Trophoblast cell (in vitro differentiated cells and primary cell): ENCODE results near the gene TNFRSF21. TPM values are rescaled to one million over a fixed set of nuclear protein-coding genes. Genes with fewer than 3 reads are reported as not detected.

Experiments used
- DNase-seq, 2 donors: peaks; one replicate each; pipeline ENCODE4 v3.0.0-alpha.2; 2016
- H2AFZ ChIP-seq: 2 replicates; pipeline ENCODE4 v1.6.1; 2013; ENCODE audit warnings: low read length, moderate library complexity, mild to moderate bottlenecking; ENCODE audit not compliant: insufficient read depth, poor library complexity
- H2AK5ac ChIP-seq: 2 replicates; pipeline ENCODE4 v1.6.1; 2013; ENCODE audit warnings: mild to moderate bottlenecking, low read length
- H2BK120ac ChIP-seq: 2 replicates; pipeline ENCODE4 v1.6.1; 2013; ENCODE audit warnings: low read length, mild to moderate bottlenecking, moderate library complexity; ENCODE audit not compliant: insufficient read depth, poor library complexity
- H2BK12ac ChIP-seq: 2 replicates; pipeline ENCODE4 v1.6.1; 2013; ENCODE audit warnings: mild to moderate bottlenecking, low read length, moderate library complexity
- H2BK5ac ChIP-seq: 2 replicates; pipeline ENCODE4 v1.6.1; 2013; ENCODE audit warnings: low read length, low read depth, moderate library complexity, mild to moderate bottlenecking; ENCODE audit not compliant: poor library complexity
- H3K14ac ChIP-seq: 2 replicates; pipeline ENCODE4 v1.6.1; 2013; ENCODE audit warnings: mild to moderate bottlenecking, low read length
- H3K18ac ChIP-seq: 2 replicates; pipeline ENCODE4 v1.6.1; 2013; ENCODE audit warnings: mild to moderate bottlenecking, low read length
- H3K23ac ChIP-seq: 2 replicates; pipeline ENCODE4 v1.6.1; 2013; ENCODE audit warnings: low read length
- H3K27ac ChIP-seq: 2 replicates; pipeline ENCODE4 v1.5.1; 2013; ENCODE audit warnings: low read depth, mild to moderate bottlenecking, inconsistent platforms, low read length, moderate library complexity
- H3K27me3 ChIP-seq: 2 replicates; pipeline ENCODE4 v1.6.1; 2013; ENCODE audit warnings: inconsistent platforms, mild to moderate bottlenecking, low read length, moderate library complexity; ENCODE audit not compliant: insufficient read depth
- H3K36me3 ChIP-seq, 2 experiments: 1 replicate in 1 of 2; 2 replicates in 1 of 2; pipeline ENCODE4 v1.6.1; 2013; ENCODE audit warnings: low read length in 2 of 2, mild to moderate bottlenecking in 2 of 2, moderate library complexity in 1 of 2; ENCODE audit not compliant: insufficient read depth in 2 of 2, control insufficient read depth in 1 of 2
- H3K4ac ChIP-seq: 2 replicates; pipeline ENCODE4 v1.6.1; 2013; ENCODE audit warnings: low read depth, mild to moderate bottlenecking, low read length, moderate library complexity
- H3K4me1 ChIP-seq, 2 experiments: 1 replicate in 1 of 2; 2 replicates in 1 of 2; pipeline ENCODE4 v1.6.1; 2013; ENCODE audit warnings: low read length in 2 of 2, mild to moderate bottlenecking in 2 of 2, moderate library complexity in 1 of 2; ENCODE audit not compliant: insufficient read depth in 2 of 2, control insufficient read depth in 1 of 2
- H3K4me2 ChIP-seq: 2 replicates; pipeline ENCODE4 v1.6.1; 2013; ENCODE audit warnings: inconsistent platforms, mild to moderate bottlenecking, low read length, moderate library complexity
- H3K4me3 ChIP-seq: 2 replicates; pipeline ENCODE4 v1.5.1; 2013; ENCODE audit warnings: mild to moderate bottlenecking, low read depth, low read length, inconsistent platforms
- H3K79me1 ChIP-seq: one replicate; pipeline ENCODE4 v1.6.1; 2013; ENCODE audit warnings: low read length
- H3K79me2 ChIP-seq: 2 replicates; pipeline ENCODE4 v1.6.1; 2013; ENCODE audit warnings: low read length, mild to moderate bottlenecking; ENCODE audit not compliant: control insufficient read depth, insufficient read depth, poor library complexity
- H3K9ac ChIP-seq: 2 replicates; pipeline ENCODE4 v1.6.1; 2013; ENCODE audit warnings: mild to moderate bottlenecking, low read length
- H3K9me3 ChIP-seq: 2 replicates; pipeline ENCODE4 v1.6.1; 2013; ENCODE audit warnings: low read depth, mild to moderate bottlenecking, control low read depth, inconsistent platforms, low read length; ENCODE audit not compliant: insufficient read depth
- H4K12ac ChIP-seq: 2 replicates; pipeline ENCODE4 v1.6.1; 2013; ENCODE audit warnings: low read depth, mild to moderate bottlenecking, low read length, moderate library complexity
- H4K8ac ChIP-seq: 2 replicates; pipeline ENCODE4 v1.6.1; 2013; ENCODE audit warnings: low read depth, mild to moderate bottlenecking, low read length, moderate library complexity
- H4K91ac ChIP-seq: one replicate; pipeline ENCODE4 v1.6.1; 2013; ENCODE audit warnings: low read depth, mild to moderate bottlenecking, low read length, moderate library complexity
- WGBS: extraction: QIAGEN DNeasy Blood & Tissue Kit; methylation state at CpG from one replicate; pipeline ENCODE4 v1.1.7; 2013; ENCODE audit warnings: missing lambda C conversion rate; ENCODE audit not compliant: insufficient read length, insufficient coverage; ENCODE audit errors: extremely low coverage; 5-methylcytosine and 5-hydroxymethylcytosine counted together
- polyA plus RNA-seq: library from polyadenylated mRNA; stranded (reverse); fragments of 200-250 nt; gene quantifications from 2 replicates; pipeline ENCODE4 v1.2.3, GENCODE V29; 2013

The TNFRSF21 gene, protein sequence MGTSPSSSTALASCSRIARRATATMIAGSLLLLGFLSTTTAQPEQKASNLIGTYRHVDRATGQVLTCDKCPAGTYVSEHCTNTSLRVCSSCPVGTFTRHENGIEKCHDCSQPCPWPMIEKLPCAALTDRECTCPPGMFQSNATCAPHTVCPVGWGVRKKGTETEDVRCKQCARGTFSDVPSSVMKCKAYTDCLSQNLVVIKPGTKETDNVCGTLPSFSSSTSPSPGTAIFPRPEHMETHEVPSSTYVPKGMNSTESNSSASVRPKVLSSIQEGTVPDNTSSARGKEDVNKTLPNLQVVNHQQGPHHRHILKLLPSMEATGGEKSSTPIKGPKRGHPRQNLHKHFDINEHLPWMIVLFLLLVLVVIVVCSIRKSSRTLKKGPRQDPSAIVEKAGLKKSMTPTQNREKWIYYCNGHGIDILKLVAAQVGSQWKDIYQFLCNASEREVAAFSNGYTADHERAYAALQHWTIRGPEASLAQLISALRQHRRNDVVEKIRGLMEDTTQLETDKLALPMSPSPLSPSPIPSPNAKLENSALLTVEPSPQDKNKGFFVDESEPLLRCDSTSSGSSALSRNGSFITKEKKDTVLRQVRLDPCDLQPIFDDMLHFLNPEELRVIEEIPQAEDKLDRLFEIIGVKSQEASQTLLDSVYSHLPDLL
- 243 and 254 TPM in 2 replicates for polyA plus RNA-seq

DNA sequence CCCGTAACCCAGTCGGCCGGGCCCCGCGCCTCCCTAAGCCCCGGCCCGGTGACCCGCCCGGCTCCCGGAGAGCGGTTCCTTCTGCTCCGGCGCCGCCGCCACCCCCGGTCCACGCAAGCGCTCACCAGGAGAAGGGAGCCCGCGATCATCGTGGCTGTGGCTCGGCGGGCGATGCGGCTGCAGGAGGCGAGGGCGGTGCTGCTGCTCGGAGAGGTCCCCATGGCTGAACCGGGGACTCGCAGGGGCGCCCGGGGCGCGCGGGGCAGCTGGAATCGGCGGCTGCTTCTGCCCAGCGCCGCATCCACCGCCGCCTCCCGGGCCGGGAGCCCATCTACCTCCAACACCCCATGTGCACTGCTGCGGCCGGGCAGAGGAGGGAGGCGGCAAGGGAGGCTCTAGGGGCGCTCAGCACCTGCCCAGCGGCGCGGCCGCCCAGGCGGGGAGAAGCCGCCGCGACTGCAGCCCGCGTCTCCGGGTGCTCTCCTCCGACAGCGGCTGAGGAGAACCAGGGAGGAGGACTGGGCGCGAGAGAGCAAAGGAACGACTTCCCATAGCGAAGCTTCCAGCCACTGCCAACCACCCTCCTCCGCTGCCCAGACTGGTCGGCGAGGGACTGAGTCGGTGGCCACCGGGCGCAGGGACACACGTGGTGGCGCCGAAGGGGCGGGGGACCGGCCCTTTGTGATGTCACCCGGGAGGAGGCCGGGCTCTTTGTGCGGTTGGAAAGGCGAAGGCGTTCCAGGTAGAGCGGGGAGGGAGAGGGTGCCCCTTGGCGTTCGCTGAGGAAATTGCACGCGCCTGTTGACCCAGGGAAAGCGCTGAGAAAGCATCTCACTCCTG, at the start of gene TNFRSF21:
Gene TNFRSF21, minus strand, starts transcription at position 615 of the 840 bp plus-strand sequence. Its CDS starts 394 bp downstream, at position 221.
- Histone ChIP-seq H3K4ac (peak within 1 kb of the TSS; percentile 94), H4K91ac (peak within 1 kb of the TSS; percentile 86), H3K4me3 (peak within 1 kb of the TSS; percentile 99), H3K4me1 (peaks cover 10% of the 10 kb centered on the region in 2 experiments), H3K23ac (no peak within 1 kb of the TSS), H3K9ac (peak within 1 kb of the TSS; percentile 99), H2BK12ac (peak within 1 kb of the TSS; percentile 89), H3K9me3 (no peaks in the 10 kb centered on the region), H3K18ac (peak within 1 kb of the TSS; percentile 91), H2AK5ac (peak within 1 kb of the TSS; percentile 51), H2AFZ (peak within 1 kb of the TSS; percentile 61), H3K36me3 (peaks cover 4 to 6% of the 10 kb centered on the region in 2 experiments), H2BK5ac (peak within 1 kb of the TSS; percentile 88), H4K12ac (peak within 1 kb of the TSS; percentile 43), H3K14ac (peak within 1 kb of the TSS; percentile 93), H3K4me2 (peak within 1 kb of the TSS; percentile 49), H3K79me2 (peaks cover 37% of the 10 kb centered on the region), H4K8ac (peak within 1 kb of the TSS; percentile 67), H2BK120ac (peak within 1 kb of the TSS; percentile 72), H3K27me3 (no peaks in the 10 kb centered on the region), H3K27ac (peak within 1 kb of the TSS; percentile 42), H3K79me1 (peaks cover 18% of the 10 kb centered on the region)
- no CpG with 5 or more reads among the region's 86 CpGs for WGBS
- peak; percentile 94 to 95 for DNase-seq

DNA sequence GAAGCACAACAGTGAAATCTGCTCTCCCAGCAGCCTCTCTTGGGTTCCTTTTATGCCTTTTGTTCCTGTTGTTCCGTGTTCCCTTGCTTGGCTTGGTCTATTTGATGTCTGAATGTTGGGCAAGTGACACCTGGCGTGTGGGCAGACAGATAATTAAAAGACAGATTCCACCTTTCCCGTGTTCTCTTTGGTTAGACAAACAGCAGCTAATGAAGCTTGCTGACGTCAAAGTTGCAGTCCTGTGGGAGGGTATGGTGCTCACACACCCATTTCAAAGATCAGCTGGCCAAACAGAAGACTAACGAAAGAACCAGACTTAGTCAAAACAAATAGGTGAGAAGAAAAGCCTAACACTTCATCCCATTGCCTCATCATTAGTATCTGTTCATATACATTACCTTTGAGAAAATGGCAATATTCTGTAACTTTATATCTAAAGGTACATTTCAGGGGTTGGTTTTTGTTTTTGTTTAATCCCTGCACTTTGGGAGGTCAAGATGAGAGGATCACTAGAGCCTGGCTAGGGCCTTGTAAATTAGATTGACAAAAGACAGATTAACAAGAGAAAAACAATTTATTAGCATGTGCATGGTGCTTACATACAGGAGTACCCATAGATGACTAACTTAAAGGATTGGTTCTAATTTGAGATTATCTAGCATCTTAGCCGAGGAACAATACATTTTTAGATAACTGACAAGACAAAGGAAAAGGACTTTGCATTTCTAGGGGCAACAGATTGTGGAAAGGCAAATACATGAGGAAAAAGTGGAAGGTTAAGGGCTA, 48.9 kb upstream of the TNFRSF21 start:
- no peak overlapping the region for H2BK5ac ChIP-seq
- DNase-seq, result no peak
- no peak overlapping the region for H3K27ac ChIP-seq
- no CpG with 5 or more reads among the region's 6 CpGs for WGBS
- H2BK120ac ChIP-seq, result no peak overlapping the region
- H2AK5ac ChIP-seq, result no peak overlapping the region
- H3K36me3 ChIP-seq, result no peaks in the 10 kb centered on the region
- no peak overlapping the region for H4K91ac ChIP-seq
- no peak overlapping the region for H3K9ac ChIP-seq
- no peak overlapping the region for H3K23ac ChIP-seq
- no peak overlapping the region for H4K12ac ChIP-seq
- no peak overlapping the region for H4K8ac ChIP-seq
- no peaks in the 10 kb centered on the region for H3K79me1 ChIP-seq
- H2AFZ ChIP-seq, result no peak overlapping the region
- no peak overlapping the region for H3K18ac ChIP-seq
- H3K9me3 ChIP-seq, result no peaks in the 10 kb centered on the region
- no peak overlapping the region for H3K14ac ChIP-seq
- no peak overlapping the region for H3K4me2 ChIP-seq
- no peaks in the 10 kb centered on the region for H3K79me2 ChIP-seq
- H3K27me3 ChIP-seq, result no peaks in the 10 kb centered on the region
- no peak overlapping the region for H2BK12ac ChIP-seq
- H3K4me1 ChIP-seq, result peaks cover 0 to 3% of the 10 kb centered on the region in 2 experiments
- no peak overlapping the region for H3K4me3 ChIP-seq
- H3K4ac ChIP-seq, result no peak overlapping the region

DNA sequence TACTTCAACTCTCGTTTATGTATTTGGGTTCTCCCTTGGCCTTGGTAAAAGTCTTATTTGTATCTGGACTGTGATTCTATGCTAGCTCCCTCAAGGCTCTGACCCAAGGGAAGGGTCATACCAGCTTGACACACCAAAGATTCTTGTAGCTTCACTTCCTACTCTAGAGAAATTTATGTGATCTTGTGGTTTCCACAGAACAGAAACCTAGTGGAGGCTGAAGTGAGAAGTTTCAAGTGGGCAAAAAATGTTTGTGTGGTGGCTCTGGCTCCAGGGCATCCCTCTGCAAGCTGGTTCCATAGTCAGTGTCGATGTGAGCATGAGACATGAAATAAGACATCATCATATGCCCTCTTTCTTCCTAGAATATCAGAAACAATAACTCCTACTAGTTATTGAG, 48.1 kb upstream of the TNFRSF21 start:
- Histone ChIP-seq H3K4me3 (no peak overlapping the region), H2BK5ac (no peak overlapping the region), H4K8ac (no peak overlapping the region)

DNA sequence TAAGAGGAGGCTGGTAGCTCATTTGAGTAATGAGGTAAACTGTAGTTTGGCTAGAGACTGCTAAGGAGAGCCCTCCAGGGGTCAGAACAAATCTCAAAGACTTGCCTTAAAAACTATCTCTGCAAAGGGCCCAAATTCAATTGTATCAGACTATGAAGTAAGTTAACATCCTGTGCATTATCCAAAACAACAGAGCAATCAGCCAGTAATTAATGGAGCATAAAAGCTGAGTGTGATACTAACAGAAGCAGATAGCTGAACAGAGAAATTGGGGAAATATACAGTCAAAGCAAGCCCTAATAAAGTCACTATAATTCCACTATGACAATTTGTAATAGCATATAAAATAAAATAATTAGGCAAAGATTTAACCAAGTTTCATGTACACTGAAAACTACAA, 45.8 kb upstream of the TNFRSF21 start:
- no peak overlapping the region for H3K23ac ChIP-seq
- no peak overlapping the region for H2BK5ac ChIP-seq
- H4K91ac ChIP-seq, result no peak overlapping the region
- no peaks in the 10 kb centered on the region for H3K4me1 ChIP-seq
- no peak overlapping the region for H3K4me3 ChIP-seq
- no peak overlapping the region for H4K8ac ChIP-seq
- H3K79me1 ChIP-seq, result no peaks in the 10 kb centered on the region
- H2BK12ac ChIP-seq, result no peak overlapping the region
- no peak overlapping the region for H3K18ac ChIP-seq
- no peak overlapping the region for H2AK5ac ChIP-seq
- no peaks in the 10 kb centered on the region for H3K9me3 ChIP-seq
- DNase-seq, result no peak
- no peak overlapping the region for H2AFZ ChIP-seq
- no peaks in the 10 kb centered on the region for H3K79me2 ChIP-seq
- H3K14ac ChIP-seq, result no peak overlapping the region
- no peak overlapping the region for H3K4ac ChIP-seq
- no peaks in the 10 kb centered on the region for H3K36me3 ChIP-seq
- no peak overlapping the region for H4K12ac ChIP-seq
- H3K27me3 ChIP-seq, result no peaks in the 10 kb centered on the region
- H2BK120ac ChIP-seq, result no peak overlapping the region
- H3K4me2 ChIP-seq, result no peak overlapping the region
- H3K27ac ChIP-seq, result no peak overlapping the region
- no peak overlapping the region for H3K9ac ChIP-seq

More for the DNA sequence above, 48.1 kb upstream of the TNFRSF21 start:
- Histone ChIP-seq H2BK120ac (no peak overlapping the region), H2AFZ (no peak overlapping the region), H4K91ac (no peak overlapping the region), H3K4ac (no peak overlapping the region), H3K4me2 (no peak overlapping the region), H4K12ac (no peak overlapping the region), H3K9ac (no peak overlapping the region), H3K79me1 (no peaks in the 10 kb centered on the region), H3K27me3 (no peaks in the 10 kb centered on the region), H3K9me3 (no peaks in the 10 kb centered on the region), H3K79me2 (no peaks in the 10 kb centered on the region), H3K27ac (no peak overlapping the region), H2BK12ac (no peak overlapping the region), H3K4me1 (peaks cover 0 to under 1% of the 10 kb centered on the region in 2 experiments), H3K36me3 (no peaks in the 10 kb centered on the region), H3K18ac (no peak overlapping the region), H2AK5ac (no peak overlapping the region), H3K23ac (no peak overlapping the region), H3K14ac (no peak overlapping the region)
- no CpG with 5 or more reads among the region's 2 CpGs for WGBS
- no peak for DNase-seq
